ENCODE results near the gene PPDPF. TPM values are rescaled to one million over a fixed set of nuclear protein-coding genes. Genes with fewer than 3 reads are reported as not detected.

The PPDPF gene
- total RNA-seq, 1 donor from 2014 or later: 251 TPM

GRCh38 chr20:63487116-63487764 is 33.3 kb upstream of the PPDPF start:
- no peaks in the 10 kb centered on the region for H3K36me3 ChIP-seq (ENCODE audit: insufficient read depth, low read length)
- H3K9me3 ChIP-seq (ENCODE audit: insufficient read depth, low read depth, low read length): no peaks in the 10 kb centered on the region
- no peaks in the 10 kb centered on the region for H3K4me1 Mint-ChIP-seq (ENCODE audit: low read depth, unreplicated experiment)
- FAIRE-seq: no peak
- H3K79me2 ChIP-seq (ENCODE audit: insufficient read depth, low read length): no peaks in the 10 kb centered on the region
- H3K27ac Mint-ChIP-seq (ENCODE audit: unreplicated experiment): no peak overlapping the region
- H3K9me3 Mint-ChIP-seq (ENCODE audit: unreplicated experiment): peaks cover 7% of the 10 kb centered on the region
- H3K36me3 Mint-ChIP-seq (ENCODE audit: low read depth, unreplicated experiment): peaks cover 5% of the 10 kb centered on the region
- H3K9ac ChIP-seq (ENCODE audit: low read length): no peak overlapping the region
- peaks cover 33% of the 10 kb centered on the region for H3K27me3 Mint-ChIP-seq (ENCODE audit: low read depth, unreplicated experiment)
- H3K27me3 ChIP-seq (ENCODE audit: insufficient read depth, low read length): peaks cover 4% of the 10 kb centered on the region
- DNase-seq (ENCODE audit: low read depth): no peak
- no peak overlapping the region for H3K27ac ChIP-seq (ENCODE audit: low read depth, low read length)
- peaks cover 7% of the 10 kb centered on the region for H4K20me1 ChIP-seq (ENCODE audit: insufficient read depth, low read length)
- H3K4me3 ChIP-seq (ENCODE audit: insufficient read depth, low read depth, low read length): no peak overlapping the region
- no peak overlapping the region for H2AFZ ChIP-seq (ENCODE audit: low read depth, low read length)
- no peak overlapping the region for H3K4me2 ChIP-seq (ENCODE audit: low read length)
- H3K4me1 ChIP-seq (ENCODE audit: insufficient read depth, low read length): peaks cover 3% of the 10 kb centered on the region
- TF ChIP-seq CTCF (IDR thresholded peaks at IDR 0.05; ENCODE audit: insufficient read depth, low read depth, low read length): no peak
- TF ChIP-seq EZH2 (IDR thresholded peaks at IDR 0.05; ENCODE audit: insufficient read depth, low read length): no peak
- H3K4me3 Mint-ChIP-seq (ENCODE audit: unreplicated experiment): no peak overlapping the region

GRCh38 chr20:63487781-63488241 is 32.8 kb upstream of the PPDPF start:
- H3K4me1 ChIP-seq (ENCODE audit: insufficient read depth, low read length): peaks cover 1% of the 10 kb centered on the region
- no peak overlapping the region for H3K4me3 ChIP-seq (ENCODE audit: insufficient read depth, low read depth, low read length)
- no peak overlapping the region for H3K9ac ChIP-seq (ENCODE audit: low read length)
- no peak overlapping the region for H3K4me3 Mint-ChIP-seq (ENCODE audit: unreplicated experiment)
- H3K79me2 ChIP-seq (ENCODE audit: insufficient read depth, low read length): no peaks in the 10 kb centered on the region
- H4K20me1 ChIP-seq (ENCODE audit: insufficient read depth, low read length): peaks cover 4% of the 10 kb centered on the region
- no peak overlapping the region for H3K4me2 ChIP-seq (ENCODE audit: low read length)
- no peak overlapping the region for H2AFZ ChIP-seq (ENCODE audit: low read depth, low read length)
- peaks cover 29% of the 10 kb centered on the region for H3K27me3 Mint-ChIP-seq (ENCODE audit: low read depth, unreplicated experiment)
- H3K27ac Mint-ChIP-seq (ENCODE audit: unreplicated experiment): no peak overlapping the region
- peaks cover 8% of the 10 kb centered on the region for H3K9me3 Mint-ChIP-seq (ENCODE audit: unreplicated experiment)
- TF ChIP-seq EZH2 (IDR thresholded peaks at IDR 0.05; ENCODE audit: insufficient read depth, low read length) (no peak), CTCF (IDR thresholded peaks at IDR 0.05; ENCODE audit: insufficient read depth, low read depth, low read length) (no peak)
- H3K36me3 Mint-ChIP-seq (ENCODE audit: low read depth, unreplicated experiment): peaks cover 5% of the 10 kb centered on the region
- DNase-seq (ENCODE audit: low read depth) (no peak), FAIRE-seq (no peak)
- peaks cover 4% of the 10 kb centered on the region for H3K27me3 ChIP-seq (ENCODE audit: insufficient read depth, low read length)
- no peaks in the 10 kb centered on the region for H3K9me3 ChIP-seq (ENCODE audit: insufficient read depth, low read depth, low read length)
- no peak overlapping the region for H3K27ac ChIP-seq (ENCODE audit: low read depth, low read length)
- H3K36me3 ChIP-seq (ENCODE audit: insufficient read depth, low read length): no peaks in the 10 kb centered on the region
- no peaks in the 10 kb centered on the region for H3K4me1 Mint-ChIP-seq (ENCODE audit: low read depth, unreplicated experiment)

Data from astrocyte (in vitro differentiated cells and primary cell).